Fibroblast of gingiva (primary cell): ENCODE measurements around the gene ALG1.

Experiments
- DNase-seq: peaks from one replicate; pipeline ENCODE4 v3.0.0-alpha.2; 2011; ENCODE audit warnings: low read depth

Gene ALG1, protein sequence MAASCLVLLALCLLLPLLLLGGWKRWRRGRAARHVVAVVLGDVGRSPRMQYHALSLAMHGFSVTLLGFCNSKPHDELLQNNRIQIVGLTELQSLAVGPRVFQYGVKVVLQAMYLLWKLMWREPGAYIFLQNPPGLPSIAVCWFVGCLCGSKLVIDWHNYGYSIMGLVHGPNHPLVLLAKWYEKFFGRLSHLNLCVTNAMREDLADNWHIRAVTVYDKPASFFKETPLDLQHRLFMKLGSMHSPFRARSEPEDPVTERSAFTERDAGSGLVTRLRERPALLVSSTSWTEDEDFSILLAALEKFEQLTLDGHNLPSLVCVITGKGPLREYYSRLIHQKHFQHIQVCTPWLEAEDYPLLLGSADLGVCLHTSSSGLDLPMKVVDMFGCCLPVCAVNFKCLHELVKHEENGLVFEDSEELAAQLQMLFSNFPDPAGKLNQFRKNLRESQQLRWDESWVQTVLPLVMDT

GRCh38 chr16:5071681-5072333 lies at the start of gene ALG1:
TSS of gene ALG1 (plus strand) at chr16:5071843. CDS start at chr16:5071850, 7 bp downstream.
- DNase-seq = peak; percentile 84

DNA sequence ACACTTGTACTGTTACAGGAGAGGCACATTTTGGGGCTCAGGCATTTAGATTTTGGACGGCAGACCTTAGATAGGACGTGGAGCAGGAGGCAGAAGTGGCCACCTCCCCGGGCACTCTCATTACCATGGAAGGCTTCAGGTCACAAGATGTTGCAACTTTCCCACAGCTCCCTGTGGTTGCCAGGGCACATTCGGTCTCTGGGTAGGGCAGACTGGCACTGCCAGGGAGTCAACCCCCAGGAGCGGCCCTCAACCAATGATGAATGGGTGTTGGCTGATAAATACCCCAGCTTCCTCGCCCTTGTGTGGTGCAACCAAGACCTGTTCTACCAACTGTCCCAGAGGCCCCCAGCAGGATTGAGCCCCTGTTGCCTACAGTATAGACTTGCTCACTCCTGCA lies 49.1 kb upstream of the ALG1 start:
- DNase-seq = no peak

DNA sequence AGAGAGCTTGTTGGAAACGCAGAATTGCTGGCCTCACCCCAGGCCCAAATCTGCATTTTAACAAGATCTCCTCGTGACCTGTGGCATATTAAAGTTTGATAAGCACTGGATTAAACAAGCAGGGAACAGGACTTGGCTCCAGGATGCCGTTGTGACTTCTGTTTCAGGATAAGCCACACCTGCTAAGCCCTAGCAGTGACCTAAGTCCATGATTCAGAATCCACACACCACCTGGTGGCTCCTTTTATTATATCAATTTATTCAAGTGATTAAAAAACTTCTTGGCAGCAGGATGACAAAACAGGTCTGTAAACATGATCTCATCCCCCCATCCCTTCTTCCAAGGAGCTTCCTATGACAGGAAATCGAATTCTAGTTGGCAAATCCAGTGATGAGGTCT lies 47.0 kb upstream of the ALG1 start:
- DNase-seq = no peak

DNA sequence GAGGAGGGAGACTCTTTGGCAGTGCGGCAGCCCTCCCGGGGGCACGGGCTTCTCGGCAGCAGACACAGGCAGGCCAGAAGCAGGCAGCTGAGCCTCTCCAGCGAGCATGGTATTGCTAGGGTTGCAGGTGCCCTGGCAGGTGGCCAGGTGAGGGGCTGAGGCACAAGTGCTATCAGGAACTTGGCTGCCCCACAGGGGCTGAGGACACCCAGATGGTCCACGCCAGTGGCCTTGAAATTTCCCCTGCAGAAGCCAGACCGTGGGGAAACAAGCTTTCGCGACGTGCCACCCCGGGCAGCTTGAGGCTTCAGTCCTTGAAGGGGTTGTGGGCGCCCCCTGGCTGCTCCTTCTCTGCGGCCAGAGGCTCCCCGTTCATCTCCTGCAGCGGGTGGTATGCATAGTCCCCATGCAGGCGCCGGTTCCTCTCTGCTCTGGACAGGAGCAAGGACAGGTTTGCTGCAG lies 46.4 kb upstream of the ALG1 start:
- no peak for DNase-seq

- no peak for DNase-seq
Observed at GRCh38 chr16:5026664-5027063, 45.0 kb upstream of the ALG1 start.

DNA sequence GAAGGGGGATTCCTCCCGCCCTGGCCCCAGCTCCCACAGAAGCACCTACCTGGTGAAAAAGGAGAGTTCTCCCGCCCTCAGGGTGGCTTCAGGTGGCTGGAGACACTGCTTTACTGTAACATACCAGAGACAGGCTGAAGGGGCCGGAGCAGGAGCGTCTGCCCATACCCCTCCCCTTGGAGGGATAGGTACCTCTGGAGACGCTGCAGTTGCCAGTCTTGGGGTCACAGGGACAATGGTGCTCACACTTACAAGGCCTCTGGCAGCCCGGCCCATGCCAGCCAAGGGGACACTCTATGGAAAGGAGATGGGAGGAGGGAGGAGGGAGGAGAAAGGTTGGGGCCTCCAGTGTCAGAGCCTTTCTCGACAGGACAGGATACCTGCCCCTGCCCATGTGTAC lies 44.6 kb upstream of the ALG1 start:
- DNase-seq = no peak

- DNase-seq = no peak
Observed at GRCh38 chr16:5027575-5028235, 43.9 kb upstream of the ALG1 start.

- DNase-seq = no peak
Observed at GRCh38 chr16:5028950-5029475, 42.6 kb upstream of the ALG1 start.

GRCh38 chr16:5030251-5030870 lies 41.3 kb upstream of the ALG1 start:
- no peak for DNase-seq

DNA sequence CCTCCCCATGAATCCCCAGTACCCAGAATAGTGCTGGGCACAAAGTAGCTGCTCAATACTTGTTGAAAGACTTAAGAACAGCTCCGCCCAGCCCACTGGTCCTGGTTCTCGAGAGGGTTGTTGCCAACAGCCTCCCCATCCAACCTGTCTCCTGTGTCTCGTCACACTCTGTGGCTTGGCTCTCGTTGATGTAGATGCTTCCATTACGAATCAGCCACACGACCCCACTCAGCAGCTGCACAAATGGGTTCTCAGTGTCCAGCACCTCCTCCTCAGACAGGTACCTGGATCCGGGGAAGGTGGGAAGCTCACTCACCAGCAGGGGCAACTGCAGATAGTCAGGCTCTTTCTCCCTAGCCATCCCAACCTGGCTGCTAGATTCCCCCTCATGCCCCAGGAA lies 40.0 kb upstream of the ALG1 start:
- DNase-seq = no peak

DNA sequence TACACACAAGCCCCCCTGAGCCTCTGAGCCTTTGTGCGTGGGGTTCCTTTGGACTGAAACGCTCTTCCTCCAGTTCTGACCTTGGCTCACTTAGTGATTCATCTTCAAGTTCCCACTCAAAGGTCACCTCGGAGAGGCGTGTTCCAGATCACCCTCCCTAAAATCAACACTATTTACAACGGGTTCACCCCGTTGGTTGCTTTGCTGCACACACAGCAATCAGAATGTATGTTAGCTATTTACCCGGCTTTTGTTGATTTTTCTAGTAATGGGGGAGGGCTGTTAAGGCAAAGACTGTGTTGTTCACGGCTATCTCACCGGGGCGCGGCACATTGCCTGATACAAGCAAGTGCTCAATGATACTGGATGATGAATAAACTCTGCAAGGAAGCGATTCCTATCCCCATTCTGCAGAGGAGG lies 38.9 kb upstream of the ALG1 start:
- DNase-seq = no peak

- peak; percentile 81 for DNase-seq
Observed at GRCh38 chr16:5033256-5034166, 38.1 kb upstream of the ALG1 start, which contains the start of gene NAGPA. TSS of gene NAGPA (minus strand) at chr16:5033935. CDS start at chr16:5033914, 21 bp downstream.

DNA sequence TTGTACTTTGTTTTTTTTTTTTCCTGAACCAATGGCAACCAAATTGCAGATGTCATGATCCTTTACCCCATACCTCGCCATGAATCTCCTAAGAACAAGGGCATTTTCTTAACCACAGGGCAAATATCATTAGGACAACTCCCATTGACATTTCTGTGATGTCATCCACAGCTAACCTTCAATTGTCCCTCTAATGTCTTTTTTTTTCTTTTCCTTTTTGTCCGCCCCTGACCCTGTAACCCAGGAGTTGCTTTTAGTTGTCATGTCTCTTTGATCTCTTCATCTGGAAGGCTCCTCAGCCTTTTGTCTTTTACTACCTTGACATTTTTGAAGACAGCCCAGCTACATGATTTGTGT lies 37.5 kb upstream of the ALG1 start:
- DNase-seq = no peak

DNA sequence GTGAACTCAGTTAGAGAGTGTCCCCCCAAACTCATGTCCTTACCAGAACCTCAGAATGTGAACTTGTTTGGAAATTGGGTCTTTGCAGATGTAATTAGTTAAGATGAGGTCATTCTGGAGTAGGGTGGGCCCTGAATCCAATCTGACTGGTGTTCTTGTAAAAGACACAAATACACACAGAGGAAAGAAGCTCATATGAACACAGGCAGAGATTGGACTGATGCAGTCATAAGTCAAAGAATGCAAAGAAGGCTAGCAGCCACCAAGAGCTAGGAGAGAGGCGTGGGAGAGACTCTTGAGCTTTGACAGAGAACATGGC lies 35.8 kb upstream of the ALG1 start:
- DNase-seq = no peak

- no peak for DNase-seq
Observed at GRCh38 chr16:5036228-5037156, 35.2 kb upstream of the ALG1 start.

DNA sequence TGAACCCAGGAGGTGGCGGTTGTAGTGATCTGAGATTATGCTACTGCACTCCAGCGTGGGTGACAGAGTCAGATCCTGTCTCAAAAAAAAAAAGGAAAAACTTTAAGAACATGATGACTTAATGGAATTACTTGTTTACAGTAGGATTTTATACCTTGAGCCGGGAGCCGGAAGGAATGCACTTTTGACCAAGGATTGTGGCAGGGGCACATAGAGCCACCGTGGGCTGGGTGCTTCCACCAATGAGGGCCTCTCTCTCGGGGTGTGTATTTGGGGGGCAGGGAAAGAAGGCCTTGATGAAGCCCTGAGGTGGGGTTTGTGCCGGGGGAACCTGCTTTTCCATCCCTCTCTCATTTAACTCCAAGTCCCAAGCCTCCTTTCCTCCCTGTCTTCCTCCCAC lies 31.2 kb upstream of the ALG1 start:
- DNase-seq = no peak

DNA sequence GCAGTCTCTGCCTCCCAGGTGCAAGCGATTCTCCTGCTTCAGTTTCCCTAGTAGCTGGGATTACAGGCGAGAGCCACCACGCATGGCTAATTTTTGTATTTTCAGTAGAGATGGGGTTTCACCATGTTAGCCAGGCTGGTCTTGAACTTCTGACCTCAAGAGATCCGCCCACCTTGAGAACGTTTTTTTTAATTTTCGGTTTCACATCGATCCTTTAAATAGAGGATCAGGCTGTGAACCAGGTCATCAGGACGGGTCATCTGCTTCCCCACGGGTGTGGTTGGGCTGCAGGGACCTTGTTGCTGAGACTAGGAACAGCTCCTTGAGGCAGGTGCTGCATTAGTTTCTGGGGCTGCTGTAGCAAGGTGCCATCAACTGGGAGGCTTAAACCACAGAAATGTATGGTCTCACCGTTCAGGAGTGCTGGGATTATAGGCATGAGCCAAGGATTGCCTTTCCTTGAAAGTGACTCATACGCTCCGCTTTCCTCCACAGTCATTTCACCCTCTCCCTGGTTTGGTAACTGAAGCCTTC lies 30.0 kb upstream of the ALG1 start:
- no peak for DNase-seq

DNA sequence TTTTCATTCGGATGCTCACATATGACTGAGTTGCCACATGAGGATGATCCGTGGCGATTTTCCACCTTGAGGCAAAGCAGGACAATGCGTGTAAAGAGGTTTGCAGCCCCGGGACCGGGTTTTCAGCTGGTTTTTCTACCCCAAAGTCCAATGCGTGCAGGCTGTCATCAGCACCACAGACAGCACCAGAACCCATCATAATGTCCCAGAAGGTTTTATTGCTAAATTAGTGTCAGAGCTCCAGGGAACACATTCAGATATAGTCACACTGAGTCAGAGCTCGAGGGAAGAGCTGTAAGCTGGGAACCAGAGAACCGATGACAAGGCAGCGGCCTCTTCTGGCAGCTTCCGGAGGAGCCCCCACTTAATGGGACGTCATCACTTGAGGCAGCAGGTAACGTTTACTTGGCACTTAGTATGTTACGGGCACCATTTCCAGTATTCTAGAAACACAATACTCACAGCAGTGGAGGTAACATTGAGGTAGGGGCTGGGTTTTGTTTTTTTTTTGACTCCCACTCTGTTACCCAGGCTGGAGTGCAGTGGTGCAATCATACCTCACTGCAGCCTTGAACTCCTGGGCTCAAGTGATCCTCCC lies 29.0 kb upstream of the ALG1 start:
- no peak for DNase-seq

DNA sequence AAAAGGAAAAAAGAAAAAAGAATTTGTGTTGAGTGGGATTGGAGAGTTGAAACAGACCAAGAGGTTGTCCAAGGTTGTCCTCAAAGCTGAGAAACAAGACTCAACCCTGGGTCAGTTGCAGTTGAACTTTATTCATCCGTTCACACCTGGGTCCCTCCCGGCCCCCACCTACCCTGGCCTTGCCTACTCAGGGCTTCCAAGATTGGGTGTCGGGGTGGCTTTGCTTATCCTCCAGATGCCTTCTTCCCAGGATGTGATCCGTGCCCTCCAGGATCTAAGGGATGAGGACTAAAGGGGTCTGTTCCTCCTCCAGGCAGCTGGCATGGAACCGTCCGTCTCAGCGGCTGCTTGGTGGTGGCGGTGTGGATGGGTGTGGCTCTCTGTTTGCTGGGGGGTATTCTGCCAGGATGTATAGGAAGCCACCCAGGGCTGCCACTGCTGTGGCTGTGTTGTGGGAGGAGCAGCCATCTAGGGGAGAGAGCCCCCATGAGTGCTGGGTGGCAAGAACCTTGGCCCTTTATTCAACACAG lies 27.6 kb upstream of the ALG1 start:
- DNase-seq = no peak
